GM12864 (cell line): ENCODE measurements around the gene DAB2IP.

Experiments
- DNase-seq: peaks from one replicate; pipeline ENCODE4 v3.0.0-alpha.2; 2011; ENCODE audit warnings: low read depth
- H3K4me3 ChIP-seq: 2 replicates; pipeline ENCODE4 v1.5.1; 2011; ENCODE audit warnings: mild to moderate bottlenecking, low read depth, low read length, control low read depth
- CTCF ChIP-seq: IDR thresholded peaks from 2 replicates; pipeline ENCODE4 v1.5.1; 2011; ENCODE audit warnings: low read depth, mild to moderate bottlenecking, moderate library complexity, low read length, control low read depth, inconsistent platforms; ENCODE audit errors: missing control alignments

Gene DAB2IP

GRCh38 chr9:121765021-121765950 lies 113.9 kb downstream of the DAB2IP start:
- no peak overlapping the region for H3K4me3 ChIP-seq
- no peak for DNase-seq
- TF ChIP-seq CTCF: no peak

- no peak for DNase-seq
- no peak for TF ChIP-seq CTCF
- no peak overlapping the region for H3K4me3 ChIP-seq
Observed at GRCh38 chr9:121766081-121766683, 114.7 kb downstream of the DAB2IP start.

GRCh38 chr9:121767171-121767769 lies 115.8 kb downstream of the DAB2IP start:
- H3K4me3 ChIP-seq: no peak overlapping the region
- no peak for TF ChIP-seq CTCF
- no peak for DNase-seq

DNA sequence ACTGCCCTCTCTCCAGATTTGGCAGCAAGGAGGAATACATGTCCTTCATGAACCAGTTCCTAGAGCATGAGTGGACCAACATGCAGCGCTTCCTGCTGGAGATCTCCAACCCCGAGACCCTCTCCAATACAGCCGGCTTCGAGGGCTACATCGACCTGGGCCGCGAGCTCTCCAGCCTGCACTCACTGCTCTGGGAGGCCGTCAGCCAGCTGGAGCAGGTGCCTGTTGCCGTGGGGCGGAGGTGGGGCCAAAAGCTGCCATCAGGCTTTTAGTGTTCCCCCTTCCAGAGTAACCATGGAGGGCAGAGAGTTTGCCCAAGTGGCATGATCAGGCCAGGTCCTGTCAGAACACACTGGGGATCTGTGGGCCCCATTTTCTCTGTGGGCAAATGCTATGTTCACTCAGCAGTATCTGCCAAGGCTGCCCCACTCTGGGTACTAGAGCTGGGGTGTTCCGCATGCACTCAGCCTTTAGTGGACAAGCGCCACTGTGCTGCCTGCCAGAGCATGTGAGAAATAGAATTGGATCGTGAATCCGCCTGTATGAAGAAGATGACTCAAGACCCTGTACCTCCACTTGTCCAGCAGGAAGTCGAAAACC lies 117.1 kb downstream of the DAB2IP start:
- no peak for DNase-seq
- no peak overlapping the region for H3K4me3 ChIP-seq
- no peak for TF ChIP-seq CTCF

GRCh38 chr9:121769939-121770338 lies 118.5 kb downstream of the DAB2IP start:
- no peak for TF ChIP-seq CTCF
- no peak for DNase-seq
- H3K4me3 ChIP-seq: no peak overlapping the region

DNA sequence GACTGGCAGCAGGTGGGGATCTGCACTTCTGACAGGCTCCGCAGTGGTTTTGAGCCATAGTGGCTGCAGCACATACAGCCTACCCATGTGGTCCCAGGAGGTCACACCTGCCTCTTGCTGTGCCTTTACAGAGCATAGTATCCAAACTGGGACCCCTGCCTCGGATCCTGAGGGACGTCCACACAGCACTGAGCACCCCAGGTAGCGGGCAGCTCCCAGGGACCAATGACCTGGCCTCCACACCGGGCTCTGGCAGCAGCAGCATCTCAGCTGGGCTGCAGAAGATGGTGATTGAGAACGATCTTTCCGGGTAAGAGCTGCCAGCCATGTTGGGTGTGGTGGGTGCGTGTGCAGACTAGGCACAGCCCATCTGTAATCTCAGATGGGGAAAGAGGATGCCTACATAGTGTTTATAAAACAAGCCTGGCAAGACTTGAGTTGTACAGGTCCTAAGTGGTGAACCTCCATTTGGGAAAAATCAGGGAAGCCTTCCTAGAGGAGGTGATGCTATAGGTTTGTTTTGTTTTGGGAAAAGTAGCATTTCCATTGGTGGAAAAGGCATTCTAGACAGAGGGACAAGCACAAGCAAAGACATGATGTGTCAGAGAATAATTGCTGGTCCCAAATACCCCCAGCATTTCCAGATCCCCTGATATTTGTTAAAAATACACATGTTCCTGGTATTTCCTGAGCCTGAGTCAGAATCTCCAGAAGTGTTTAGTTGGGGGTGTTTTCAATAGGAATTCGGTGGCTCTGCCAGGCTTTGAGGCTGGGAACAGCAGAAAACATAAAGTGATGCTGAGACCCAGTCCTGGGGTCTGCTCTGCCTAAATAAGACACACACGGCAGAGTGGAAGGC lies 119.2 kb downstream of the DAB2IP start:
- TF ChIP-seq CTCF: no peak
- no peak for DNase-seq
- no peak overlapping the region for H3K4me3 ChIP-seq
